Retinal pigment epithelial cell (primary cell): ENCODE measurements around the gene PIEZO2.

Experiments
- DNase-seq: peaks from one replicate; pipeline ENCODE4 v3.0.0-alpha.2; 2010; ENCODE audit warnings: low read depth
- H3K4me3 ChIP-seq: 2 replicates; pipeline ENCODE4 v1.5.1; 2011; ENCODE audit warnings: mild to moderate bottlenecking, low read length, control low read depth, moderate library complexity
- CTCF ChIP-seq: conservative IDR thresholded peaks from 2 replicates; pipeline ENCODE4 v1.5.1; 2011; ENCODE audit warnings: low read depth, low read length, control low read depth, inconsistent platforms

The PIEZO2 gene

GRCh38 chr18:10995550-10995949 lies 153.8 kb downstream of the PIEZO2 start:
- DNase-seq = no peak
- no peak overlapping the region for H3K4me3 ChIP-seq
- TF ChIP-seq CTCF = no peak

- no peak for DNase-seq
- no peak overlapping the region for H3K4me3 ChIP-seq
These were observed 159.9 kb downstream of the PIEZO2 start for GRCh38 chr18:10989486-10989885.

GRCh38 chr18:10985689-10986088 lies 163.7 kb downstream of the PIEZO2 start:
- H3K4me3 ChIP-seq = no peak overlapping the region
- TF ChIP-seq CTCF = no peak
- no peak for DNase-seq

More at GRCh38 chr18:10989486-10989885, 159.9 kb downstream of the PIEZO2 start:
- TF ChIP-seq CTCF = no peak

DNA sequence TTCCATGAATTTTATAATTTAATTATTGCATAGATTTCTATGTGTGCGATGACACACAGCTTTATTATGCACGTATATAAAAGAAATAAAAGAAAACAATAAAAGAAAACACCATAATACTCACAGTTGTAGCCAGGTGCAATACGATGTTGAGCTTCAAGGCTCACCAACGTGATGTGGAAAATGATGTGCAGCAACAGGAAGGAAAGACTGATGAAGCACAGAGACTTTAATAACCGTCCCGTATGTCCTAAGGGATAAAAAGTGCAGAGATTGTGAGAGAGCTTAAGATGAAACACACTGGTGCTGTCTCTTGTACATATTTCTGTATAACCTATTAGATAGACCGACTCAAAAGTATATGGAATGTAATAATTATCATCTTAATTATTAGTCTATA lies 170.0 kb downstream of the PIEZO2 start:
- H3K4me3 ChIP-seq = no peak overlapping the region
- no peak for DNase-seq
- no peak for TF ChIP-seq CTCF

DNA sequence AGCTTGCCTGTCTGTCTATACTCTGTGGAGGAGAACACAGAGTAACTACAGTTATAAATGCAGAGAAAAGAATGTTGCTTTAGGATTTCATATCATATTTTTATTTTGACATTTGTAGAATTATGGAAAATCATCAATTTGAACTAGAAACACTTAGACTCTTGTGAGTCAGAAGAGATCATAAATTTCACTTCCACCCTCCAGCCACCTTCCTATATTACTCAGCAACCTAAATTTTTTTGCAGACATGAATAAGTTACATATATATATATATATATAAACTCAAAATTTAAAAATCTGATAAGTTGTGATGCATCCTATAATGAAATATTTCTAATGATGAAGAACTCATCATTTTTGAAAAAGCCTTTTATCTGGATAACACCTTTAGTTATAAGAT lies 172.3 kb downstream of the PIEZO2 start:
- TF ChIP-seq CTCF = no peak
- no peak overlapping the region for H3K4me3 ChIP-seq
- no peak for DNase-seq

DNA sequence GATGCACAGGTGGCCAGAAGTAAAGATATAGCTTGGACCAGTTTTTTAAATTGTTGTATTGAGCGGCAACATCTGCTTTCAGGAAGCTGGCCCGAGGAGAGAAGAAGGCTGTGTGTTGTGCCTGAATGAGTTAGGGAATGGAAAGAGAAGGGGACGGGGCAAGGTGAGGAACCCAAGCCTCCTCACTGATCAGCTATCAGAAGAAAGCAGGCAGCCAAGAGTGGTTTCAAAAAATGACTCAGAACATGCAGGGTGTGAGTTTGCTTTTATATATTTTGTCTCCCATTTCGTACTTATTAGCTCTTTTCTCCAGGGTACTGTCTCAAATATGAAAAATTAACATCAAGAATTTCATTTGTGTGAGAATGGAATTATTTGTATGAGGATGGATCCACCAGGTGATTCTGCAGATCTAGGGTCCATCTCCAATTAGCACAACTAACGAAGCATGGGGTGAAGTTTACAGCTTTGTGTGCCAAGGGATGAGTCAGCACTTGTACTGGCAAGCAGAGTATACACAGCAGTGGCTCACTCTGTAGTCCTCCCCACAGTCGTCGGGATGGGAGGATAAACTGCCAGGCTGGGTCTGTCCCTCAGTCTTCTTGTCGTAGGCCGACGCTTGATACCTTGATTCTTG lies 175.7 kb downstream of the PIEZO2 start:
- peak; percentile 3 for DNase-seq
- no peak overlapping the region for H3K4me3 ChIP-seq
- TF ChIP-seq CTCF = no peak

- no peak overlapping the region for H3K4me3 ChIP-seq
- TF ChIP-seq CTCF = no peak
- no peak for DNase-seq
These were observed 177.7 kb downstream of the PIEZO2 start for GRCh38 chr18:10971717-10972116.
